Hepatocyte (in vitro differentiated cells): ENCODE results near the gene CXCL5. TPM values are rescaled to one million over a fixed set of nuclear protein-coding genes. Genes with fewer than 3 reads are reported as not detected.
A peak's percentile ranks its signal among the peaks of the same experiment; 100 is the strongest.
"Not testable (repeated sequence)": the region's sequence is repeated elsewhere in the genome, so short reads cannot be mapped to it uniquely, and the experiment has no call there.

Experiments
- DNase-seq: peaks from one replicate; pipeline ENCODE4 v3.0.0-alpha.2; 2016; ENCODE audit warnings: low spot score
- H2AFZ ChIP-seq: fragments of 200-600 bp; sonication (generic); 2 replicates; pipeline ENCODE4 v1.6.0; 2016; ENCODE audit warnings: antibody characterized with exemption, mild to moderate bottlenecking
- H3K27ac ChIP-seq: fragments of 200-600 bp; sonication (generic); 2 replicates; pipeline ENCODE4 v1.5.1; 2016; ENCODE audit warnings: mild to moderate bottlenecking
- H3K27me3 ChIP-seq: fragments of 200-600 bp; sonication (generic); 2 replicates; pipeline ENCODE4 v1.6.1; 2016
- H3K36me3 ChIP-seq: fragments of 200-600 bp; sonication (generic); replicated peaks from 2 replicates; pipeline ENCODE4 v1.5.1; 2016; ENCODE audit warnings: low read depth; ENCODE audit not compliant: insufficient read depth
- H3K4me1 ChIP-seq: fragments of 200-600 bp; sonication (generic); 2 replicates; pipeline ENCODE4 v1.5.1; 2016; ENCODE audit warnings: mild to moderate bottlenecking, moderate library complexity; ENCODE audit not compliant: insufficient read depth
- H3K4me2 ChIP-seq: fragments of 200-600 bp; sonication (generic); 2 replicates; pipeline ENCODE4 v1.6.0; 2016
- H3K4me3 ChIP-seq: fragments of 200-600 bp; sonication (generic); 2 replicates; pipeline ENCODE4 v1.5.1; 2016; ENCODE audit warnings: mild to moderate bottlenecking
- H3K79me2 ChIP-seq: fragments of 200-600 bp; sonication (generic); 2 replicates; pipeline ENCODE4 v1.6.0; 2017; ENCODE audit warnings: mild to moderate bottlenecking
- H3K9me2 ChIP-seq: fragments of 200-600 bp; sonication (generic); replicated peaks from 2 replicates; pipeline ENCODE4 v1.6.0; 2017; ENCODE audit warnings: mild to moderate bottlenecking; ENCODE audit not compliant: insufficient read depth
- H3K9me3 ChIP-seq: fragments of 200-600 bp; sonication (generic); 2 replicates; pipeline ENCODE4 v1.5.1; 2016; ENCODE audit warnings: low read depth, mild to moderate bottlenecking
- H4K20me1 ChIP-seq: fragments of 200-600 bp; sonication (generic); 2 replicates; pipeline ENCODE4 v1.6.0; 2016; ENCODE audit warnings: mild to moderate bottlenecking; ENCODE audit not compliant: insufficient read depth, poor library complexity, severe bottlenecking
- EZH2 ChIP-seq: fragments of 200-600 bp; sonication (generic); IDR thresholded peaks from 2 replicates; pipeline ENCODE4 v1.6.1; 2016; ENCODE audit warnings: antibody characterized with exemption, mild to moderate bottlenecking, borderline replicate concordance
- EZH2phosphoT487 ChIP-seq: fragments of 200-600 bp; sonication (generic); IDR thresholded peaks from one replicate; pipeline ENCODE4 v1.6.1; 2018; ENCODE audit warnings: antibody characterized with exemption, mild to moderate bottlenecking, low read depth, moderate library complexity; ENCODE audit not compliant: unreplicated experiment, severe bottlenecking
- WGBS: methylation state at CpG from one replicate; pipeline ENCODE4 v1.1.6; 2016; ENCODE audit warnings: low lambda C conversion rate; ENCODE audit errors: missing lambda C conversion rate; 5-methylcytosine and 5-hydroxymethylcytosine counted together
- polyA plus RNA-seq: library from polyadenylated mRNA; unstranded; fragments of >200 nt; fragmentation: Nextera tagmentation; extraction: Ambion mirVana; gene quantifications from 2 replicates; pipeline ENCODE4 v1.2.1, GENCODE V29; 2016
- total RNA-seq: library from RNA; depleted of rRNA; stranded (reverse); fragments of >200 nt; gene quantifications from 2 replicates; pipeline ENCODE4 v1.2.3, GENCODE V29; 2014
- TF ChIP-seq, protein P1 (sequence below): fragments of 200-600 bp; sonication (generic); IDR thresholded peaks from 2 replicates; pipeline ENCODE4 v1.5.1; 2016; ENCODE audit warnings: antibody characterized with exemption, mild to moderate bottlenecking; ENCODE audit not compliant: poor library complexity

The CXCL5 gene
- total and polyA plus RNA-seq, 2 experiments from 2014 or later: 31.3 to 31.9 TPM

- H3K9me2 ChIP-seq: no peaks in the 10 kb centered on the region
- H3K4me3 ChIP-seq: no peak overlapping the region
- DNase-seq: peak; percentile 41
- H2AFZ ChIP-seq: no peak overlapping the region
- TF ChIP-seq EZH2: no peak
- TF ChIP-seq, protein P1, sequence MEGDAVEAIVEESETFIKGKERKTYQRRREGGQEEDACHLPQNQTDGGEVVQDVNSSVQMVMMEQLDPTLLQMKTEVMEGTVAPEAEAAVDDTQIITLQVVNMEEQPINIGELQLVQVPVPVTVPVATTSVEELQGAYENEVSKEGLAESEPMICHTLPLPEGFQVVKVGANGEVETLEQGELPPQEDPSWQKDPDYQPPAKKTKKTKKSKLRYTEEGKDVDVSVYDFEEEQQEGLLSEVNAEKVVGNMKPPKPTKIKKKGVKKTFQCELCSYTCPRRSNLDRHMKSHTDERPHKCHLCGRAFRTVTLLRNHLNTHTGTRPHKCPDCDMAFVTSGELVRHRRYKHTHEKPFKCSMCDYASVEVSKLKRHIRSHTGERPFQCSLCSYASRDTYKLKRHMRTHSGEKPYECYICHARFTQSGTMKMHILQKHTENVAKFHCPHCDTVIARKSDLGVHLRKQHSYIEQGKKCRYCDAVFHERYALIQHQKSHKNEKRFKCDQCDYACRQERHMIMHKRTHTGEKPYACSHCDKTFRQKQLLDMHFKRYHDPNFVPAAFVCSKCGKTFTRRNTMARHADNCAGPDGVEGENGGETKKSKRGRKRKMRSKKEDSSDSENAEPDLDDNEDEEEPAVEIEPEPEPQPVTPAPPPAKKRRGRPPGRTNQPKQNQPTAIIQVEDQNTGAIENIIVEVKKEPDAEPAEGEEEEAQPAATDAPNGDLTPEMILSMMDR: peak; percentile 30
- no peaks in the 10 kb centered on the region for H3K36me3 ChIP-seq
- H3K9me3 ChIP-seq: no peaks in the 10 kb centered on the region
- no peaks in the 10 kb centered on the region for H3K79me2 ChIP-seq
- 58% methylated on average over 7 of the region's 7 CpGs for WGBS
- H4K20me1 ChIP-seq: no peaks in the 10 kb centered on the region
- no peaks in the 10 kb centered on the region for H3K4me1 ChIP-seq
- no peak overlapping the region for H3K27ac ChIP-seq
- H3K4me2 ChIP-seq: no peak overlapping the region
- H3K27me3 ChIP-seq: no peaks in the 10 kb centered on the region
Observed at GRCh38 chr4:73964862-73965611, 33.4 kb downstream of the CXCL5 start.

DNA sequence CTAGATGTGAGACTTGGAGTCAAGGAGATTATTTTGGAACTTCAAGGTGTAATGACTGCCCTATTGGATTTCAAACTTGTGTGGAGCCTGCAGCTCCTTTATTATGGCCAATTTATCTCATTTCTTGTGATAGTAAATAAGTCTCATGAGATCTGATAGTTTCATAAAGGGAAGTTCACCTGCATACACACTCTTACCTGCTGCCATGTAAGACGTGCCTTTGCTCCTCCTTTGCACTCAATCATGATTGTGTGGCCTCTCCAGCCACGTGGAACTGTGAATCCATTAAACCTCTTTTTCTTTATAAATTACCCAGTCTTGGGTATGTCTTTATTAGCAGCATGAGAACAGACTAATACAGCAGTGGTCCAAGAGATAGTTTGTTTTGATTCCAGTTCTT, 35.8 kb downstream of the CXCL5 start:
- Histone ChIP-seq H3K36me3 (no peaks in the 10 kb centered on the region), H3K79me2 (no peaks in the 10 kb centered on the region), H3K27me3 (no peaks in the 10 kb centered on the region), H2AFZ (no peak overlapping the region), H4K20me1 (no peaks in the 10 kb centered on the region), H3K4me3 (no peak overlapping the region), H3K4me2 (no peak overlapping the region), H3K9me3 (no peaks in the 10 kb centered on the region), H3K27ac (no peak overlapping the region), H3K9me2 (no peaks in the 10 kb centered on the region), H3K4me1 (no peaks in the 10 kb centered on the region)
- no peak for TF ChIP-seq EZH2
- no peak for TF ChIP-seq EZH2phosphoT487
- TF ChIP-seq, protein P1: no peak
- no peak for DNase-seq
- WGBS: 78% methylated on average over 2 of the region's 2 CpGs

DNA sequence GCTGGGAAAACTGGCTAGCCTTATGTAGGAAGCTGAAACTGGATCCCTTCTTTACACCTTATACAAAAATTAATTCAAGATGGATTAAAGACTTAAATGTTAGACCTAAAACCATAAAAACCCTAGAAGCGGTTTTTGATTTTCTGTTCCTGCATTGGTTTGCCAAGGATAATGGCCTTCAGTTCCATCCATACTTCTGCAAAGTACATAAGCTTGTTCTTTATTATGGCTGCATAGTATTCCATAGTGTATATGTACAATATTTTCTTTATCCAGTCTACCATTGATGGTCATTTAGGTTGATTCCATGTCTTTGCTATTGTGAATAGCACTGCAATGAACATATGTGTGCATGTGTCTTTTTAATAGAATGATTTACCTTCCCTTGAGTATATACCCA, 39.4 kb downstream of the CXCL5 start:
- H3K27me3 ChIP-seq, H3K4me2 ChIP-seq, H4K20me1 ChIP-seq, H3K4me1 ChIP-seq, H3K9me2 ChIP-seq, H3K4me3 ChIP-seq, H3K9me3 ChIP-seq, H3K36me3 ChIP-seq, DNase-seq, H3K79me2 ChIP-seq, H3K27ac ChIP-seq, H2AFZ ChIP-seq: not testable (repeated sequence)
- 96% methylated on average over 1 of the region's 1 CpG for WGBS

DNA sequence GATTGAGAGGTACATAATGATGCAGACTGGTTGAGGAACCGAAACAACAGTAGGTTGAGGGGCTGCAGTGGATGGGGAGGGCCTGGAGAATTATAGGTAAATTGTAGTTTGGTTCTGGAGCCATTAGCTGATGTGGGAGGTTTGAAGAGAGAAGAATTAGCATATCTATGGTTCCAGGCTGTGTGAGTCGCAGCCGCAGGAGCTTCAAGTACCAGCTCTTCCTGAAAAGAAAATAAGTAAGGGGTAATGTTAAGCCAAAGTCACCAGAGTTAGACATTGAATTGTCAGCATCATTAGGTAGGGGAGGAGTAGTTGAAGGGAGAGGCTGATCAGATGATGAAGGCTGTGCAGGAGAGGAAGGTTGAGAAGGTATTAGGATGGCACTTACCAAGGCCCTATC, 46.1 kb downstream of the CXCL5 start:
- Histone ChIP-seq H3K27ac (no peak overlapping the region), H3K79me2 (no peaks in the 10 kb centered on the region), H3K4me2 (no peak overlapping the region), H2AFZ (no peak overlapping the region), H3K27me3 (no peaks in the 10 kb centered on the region), H3K9me3 (no peaks in the 10 kb centered on the region), H3K36me3 (no peaks in the 10 kb centered on the region), H4K20me1 (no peaks in the 10 kb centered on the region), H3K4me3 (no peak overlapping the region), H3K9me2 (no peaks in the 10 kb centered on the region), H3K4me1 (no peaks in the 10 kb centered on the region)
- DNase-seq: no peak
- 89% methylated on average over 3 of the region's 3 CpGs for WGBS
- TF ChIP-seq EZH2: no peak
- no peak for TF ChIP-seq EZH2phosphoT487

GRCh38 chr4:73950376-73950920, 48.0 kb downstream of the CXCL5 start:
- H2AFZ ChIP-seq, H3K79me2 ChIP-seq, H3K4me2 ChIP-seq, H3K4me1 ChIP-seq, H3K36me3 ChIP-seq, DNase-seq, H4K20me1 ChIP-seq, H3K27ac ChIP-seq, H3K27me3 ChIP-seq, H3K9me3 ChIP-seq, H3K4me3 ChIP-seq, H3K9me2 ChIP-seq: not testable (repeated sequence)
- WGBS: 46% methylated on average over 8 of the region's 8 CpGs
